Central memory CD8-positive, alpha-beta T cell (primary cell): ENCODE measurements around the gene ATP7A.

Experiments used
- ATAC-seq: fragments of 150-1000 bp; cut with Tn5 transposase; replicated peaks from 2 replicates; pipeline ENCODE4 v1.10.0; 2022; ENCODE audit warnings: mild to moderate bottlenecking, moderate FRiP score, moderate number of reproducible peaks; ENCODE audit not compliant: poor library complexity, severe bottlenecking; ENCODE audit errors: extremely low read depth
- DNase-seq, 2 donors: peaks; one replicate each; pipeline ENCODE4 v3.0.0; 2021; ENCODE audit warnings: low spot score in 2 of 2
- H3K27ac Mint-ChIP-seq: one replicate; pipeline ENCODE4 v1.8.0; 2022; ENCODE audit warnings: low read depth, mild to moderate bottlenecking, moderate library complexity, mixed read lengths
- H3K27me3 Mint-ChIP-seq: one replicate; pipeline ENCODE4 v1.8.0; 2022; ENCODE audit warnings: mixed read lengths
- H3K36me3 Mint-ChIP-seq: one replicate; pipeline ENCODE4 v1.8.0; 2022; ENCODE audit warnings: mild to moderate bottlenecking, moderate library complexity, mixed read lengths; ENCODE audit not compliant: insufficient read depth
- H3K4me1 Mint-ChIP-seq: one replicate; pipeline ENCODE4 v1.8.0; 2022; ENCODE audit warnings: mixed read lengths
- H3K4me3 Mint-ChIP-seq: one replicate; pipeline ENCODE4 v1.8.0; 2022; ENCODE audit warnings: mild to moderate bottlenecking, moderate library complexity, mixed read lengths
- H3K9me3 Mint-ChIP-seq: one replicate; pipeline ENCODE4 v1.8.0; 2022; ENCODE audit warnings: mixed read lengths

Gene ATP7A

GRCh38 chrX:78011846-78012245, 101.4 kb downstream of the ATP7A start:
- Mint-ChIP-seq H3K27me3 (no peaks in the 10 kb centered on the region), H3K4me1 (no peaks in the 10 kb centered on the region), H3K9me3 (no peaks in the 10 kb centered on the region), H3K27ac (no peak overlapping the region), H3K36me3 (peaks cover 12% of the 10 kb centered on the region), H3K4me3 (no peak overlapping the region)
- no peak for ATAC-seq
- no peak for DNase-seq

GRCh38 chrX:78019586-78020483, 109.3 kb downstream of the ATP7A start:
- peaks cover 6% of the 10 kb centered on the region for H3K36me3 Mint-ChIP-seq
- H3K9me3 Mint-ChIP-seq: no peaks in the 10 kb centered on the region
- no peaks in the 10 kb centered on the region for H3K27me3 Mint-ChIP-seq
- ATAC-seq: no peak
- peaks cover 4% of the 10 kb centered on the region for H3K4me1 Mint-ChIP-seq
- H3K4me3 Mint-ChIP-seq: no peak overlapping the region
- H3K27ac Mint-ChIP-seq: no peak overlapping the region
- DNase-seq: no peak

GRCh38 chrX:78024349-78025059, 114.0 kb downstream of the ATP7A start:
- Mint-ChIP-seq H3K9me3 (no peaks in the 10 kb centered on the region), H3K36me3 (peaks cover 2% of the 10 kb centered on the region), H3K27me3 (no peaks in the 10 kb centered on the region), H3K4me1 (no peaks in the 10 kb centered on the region), H3K4me3 (no peak overlapping the region), H3K27ac (no peak overlapping the region)
- DNase-seq: no peak
- ATAC-seq: no peak

- peaks cover 6% of the 10 kb centered on the region for H3K36me3 Mint-ChIP-seq
- DNase-seq (no peak), ATAC-seq (no peak)
- H3K4me1 Mint-ChIP-seq: no peaks in the 10 kb centered on the region
- H3K4me3 Mint-ChIP-seq: no peak overlapping the region
- H3K27me3 Mint-ChIP-seq: no peaks in the 10 kb centered on the region
- no peaks in the 10 kb centered on the region for H3K9me3 Mint-ChIP-seq
- no peak overlapping the region for H3K27ac Mint-ChIP-seq
These were observed 117.3 kb downstream of the ATP7A start for GRCh38 chrX:78027798-78028197.

GRCh38 chrX:78029663-78030062, 119.2 kb downstream of the ATP7A start:
- Mint-ChIP-seq H3K4me1 (no peaks in the 10 kb centered on the region), H3K4me3 (no peak overlapping the region), H3K27me3 (no peaks in the 10 kb centered on the region), H3K9me3 (no peaks in the 10 kb centered on the region), H3K27ac (no peak overlapping the region), H3K36me3 (peaks cover 10% of the 10 kb centered on the region)
- ATAC-seq (no peak), DNase-seq (no peak)

- no peaks in the 10 kb centered on the region for H3K9me3 Mint-ChIP-seq
- no peak for DNase-seq
- peaks cover 25% of the 10 kb centered on the region for H3K36me3 Mint-ChIP-seq
- H3K27ac Mint-ChIP-seq: no peak overlapping the region
- H3K27me3 Mint-ChIP-seq: no peaks in the 10 kb centered on the region
- no peaks in the 10 kb centered on the region for H3K4me1 Mint-ChIP-seq
- no peak for ATAC-seq
- no peak overlapping the region for H3K4me3 Mint-ChIP-seq
These were observed 124.6 kb downstream of the ATP7A start for GRCh38 chrX:78035061-78035460.

- H3K27me3 Mint-ChIP-seq: no peaks in the 10 kb centered on the region
- no peak for ATAC-seq
- H3K4me3 Mint-ChIP-seq: no peak overlapping the region
- H3K9me3 Mint-ChIP-seq: no peaks in the 10 kb centered on the region
- no peak overlapping the region for H3K27ac Mint-ChIP-seq
- no peak for DNase-seq
- H3K4me1 Mint-ChIP-seq: no peaks in the 10 kb centered on the region
- H3K36me3 Mint-ChIP-seq: peaks cover 20% of the 10 kb centered on the region
These were observed 127.4 kb downstream of the ATP7A start for GRCh38 chrX:78037881-78038280.

- Mint-ChIP-seq H3K9me3 (no peaks in the 10 kb centered on the region), H3K4me1 (no peaks in the 10 kb centered on the region), H3K4me3 (no peak overlapping the region), H3K36me3 (peaks cover 31% of the 10 kb centered on the region), H3K27me3 (no peaks in the 10 kb centered on the region), H3K27ac (no peak overlapping the region)
- ATAC-seq (no peak), DNase-seq (no peak)
These were observed 132.1 kb downstream of the ATP7A start for GRCh38 chrX:78042601-78043000.

- Mint-ChIP-seq H3K4me3 (no peak overlapping the region), H3K36me3 (peaks cover 20% of the 10 kb centered on the region), H3K9me3 (no peaks in the 10 kb centered on the region), H3K27me3 (no peaks in the 10 kb centered on the region), H3K27ac (no peak overlapping the region), H3K4me1 (no peaks in the 10 kb centered on the region)
- no peak for ATAC-seq
- no peak for DNase-seq
These were observed 135.9 kb downstream of the ATP7A start for GRCh38 chrX:78046362-78046761.

GRCh38 chrX:78048052-78048451, 137.6 kb downstream of the ATP7A start:
- Mint-ChIP-seq H3K9me3 (no peaks in the 10 kb centered on the region), H3K27ac (no peak overlapping the region), H3K27me3 (no peaks in the 10 kb centered on the region), H3K4me1 (no peaks in the 10 kb centered on the region), H3K4me3 (no peak overlapping the region), H3K36me3 (peaks cover 20% of the 10 kb centered on the region)
- DNase-seq (no peak), ATAC-seq (no peak)

GRCh38 chrX:78063687-78064086, 153.2 kb downstream of the ATP7A start:
- Mint-ChIP-seq H3K4me1 (no peaks in the 10 kb centered on the region), H3K4me3 (no peak overlapping the region), H3K27me3 (no peaks in the 10 kb centered on the region), H3K9me3 (no peaks in the 10 kb centered on the region), H3K27ac (no peak overlapping the region), H3K36me3 (no peaks in the 10 kb centered on the region)
- ATAC-seq (no peak), DNase-seq (no peak)

- H3K36me3 Mint-ChIP-seq: no peaks in the 10 kb centered on the region
- no peak overlapping the region for H3K4me3 Mint-ChIP-seq
- ATAC-seq (no peak), DNase-seq (no peak)
- no peaks in the 10 kb centered on the region for H3K9me3 Mint-ChIP-seq
- H3K27ac Mint-ChIP-seq: no peak overlapping the region
- H3K27me3 Mint-ChIP-seq: no peaks in the 10 kb centered on the region
- H3K4me1 Mint-ChIP-seq: no peaks in the 10 kb centered on the region
These were observed 153.7 kb downstream of the ATP7A start for GRCh38 chrX:78064152-78064551.
